GM18870 (cell line): ENCODE measurements around the gene OR8D2.
A peak's percentile ranks its signal among the peaks of the same experiment; 100 is the strongest.

Experiments used
- ATAC-seq: cut with Tn5 transposase; IDR thresholded peaks from one replicate; pipeline ENCODE4 v1.9.1; 2021; ENCODE audit warnings: moderate library complexity; ENCODE audit not compliant: unreplicated experiment

The OR8D2 gene, protein sequence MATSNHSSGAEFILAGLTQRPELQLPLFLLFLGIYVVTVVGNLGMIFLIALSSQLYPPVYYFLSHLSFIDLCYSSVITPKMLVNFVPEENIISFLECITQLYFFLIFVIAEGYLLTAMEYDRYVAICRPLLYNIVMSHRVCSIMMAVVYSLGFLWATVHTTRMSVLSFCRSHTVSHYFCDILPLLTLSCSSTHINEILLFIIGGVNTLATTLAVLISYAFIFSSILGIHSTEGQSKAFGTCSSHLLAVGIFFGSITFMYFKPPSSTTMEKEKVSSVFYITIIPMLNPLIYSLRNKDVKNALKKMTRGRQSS

DNA sequence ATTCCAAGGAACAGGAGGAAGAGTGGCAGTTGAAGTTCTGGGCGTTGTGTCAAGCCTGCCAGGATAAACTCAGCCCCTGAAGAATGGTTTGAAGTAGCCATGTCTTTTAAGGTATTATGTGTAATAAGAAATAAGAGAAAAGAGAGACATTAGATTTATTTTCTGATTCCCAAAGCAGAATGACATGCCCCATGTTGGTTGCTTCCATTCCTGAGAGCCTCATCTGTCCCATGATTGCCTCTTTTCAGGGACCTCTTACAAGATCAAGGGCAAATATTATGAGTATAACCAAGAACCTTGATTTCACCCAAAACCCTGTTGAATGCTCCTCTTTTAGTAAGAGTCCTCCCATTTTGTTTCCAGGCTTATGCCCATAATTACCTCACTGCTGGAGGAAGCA, at the start of gene OR8D2:
Gene OR8D2 (minus strand): TSS at position 101 of the 400 bp plus-strand sequence. CDS start 0 bp downstream, at position 101.
- no peak for ATAC-seq

DNA sequence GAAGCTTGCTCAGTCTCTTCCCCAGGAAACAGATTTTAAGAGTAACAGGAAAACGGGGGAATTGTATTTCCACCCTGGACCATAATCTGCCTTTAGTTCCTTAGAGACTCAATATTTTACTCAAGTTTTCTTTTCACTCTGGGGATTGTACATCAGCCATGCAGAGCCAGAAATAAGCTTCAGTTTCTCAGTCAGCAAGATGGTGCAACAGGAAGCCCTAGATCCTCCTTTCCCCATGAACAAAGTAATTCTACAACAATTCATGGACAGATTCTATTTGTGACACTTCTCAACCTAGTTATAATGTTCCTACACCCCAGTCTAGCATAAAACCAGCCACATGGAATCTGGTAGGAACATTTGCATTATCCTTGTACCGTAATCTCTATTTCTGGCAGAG, 39.6 kb upstream of the OR8D2 start:
- no peak for ATAC-seq

DNA sequence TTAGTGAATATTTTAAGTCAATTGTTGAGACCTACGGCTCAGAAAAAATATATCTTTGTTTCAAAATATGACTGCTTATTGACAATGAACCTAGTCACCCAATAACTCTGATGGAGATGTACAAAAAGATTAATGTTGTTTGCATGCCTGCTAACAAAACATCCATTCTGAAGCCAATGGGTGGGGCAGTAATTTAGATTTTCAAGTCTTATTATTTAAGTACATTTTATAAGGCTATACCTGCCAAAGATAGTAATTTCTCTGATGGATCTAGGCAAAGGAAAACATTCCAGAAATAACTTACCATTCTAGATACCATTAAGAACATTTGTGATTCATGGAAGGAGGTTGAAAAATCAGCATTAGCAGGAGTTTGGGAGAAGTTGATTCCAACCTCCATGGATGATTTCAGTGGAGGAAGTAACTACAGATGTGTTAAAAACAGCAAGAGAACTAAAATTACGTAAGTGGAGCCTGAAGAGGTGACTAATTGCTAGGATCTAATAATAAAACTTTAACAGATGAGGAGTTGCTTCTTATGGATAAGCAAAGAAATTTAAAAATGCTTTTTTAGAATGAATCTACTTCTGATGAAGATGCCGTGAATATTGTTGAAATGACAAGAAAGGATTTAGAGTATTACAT, 26.4 kb upstream of the OR8D2 start:
- ATAC-seq, result no peak

DNA sequence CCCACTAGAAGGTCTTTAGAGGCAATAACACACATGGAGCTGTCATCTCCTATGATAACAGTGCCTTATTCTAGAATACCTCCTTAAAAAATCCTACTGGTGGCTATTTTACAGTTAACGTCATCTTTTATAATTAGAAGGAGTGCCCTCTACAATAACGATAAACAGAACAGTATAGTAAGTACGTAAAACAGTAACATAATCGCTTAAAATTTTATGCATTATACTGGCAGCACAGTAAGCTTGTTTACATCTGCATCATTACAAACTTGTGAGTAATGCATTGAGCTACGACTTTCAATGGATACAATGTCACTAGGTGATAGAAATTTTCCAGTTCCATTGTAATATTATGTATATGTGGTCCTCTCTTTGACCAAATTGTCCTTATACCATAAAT, 24.3 kb upstream of the OR8D2 start:
- ATAC-seq, result no peak

- ATAC-seq, result no peak
Observed at GRCh38 chr11:124340142-124340447, 20.1 kb upstream of the OR8D2 start.

DNA sequence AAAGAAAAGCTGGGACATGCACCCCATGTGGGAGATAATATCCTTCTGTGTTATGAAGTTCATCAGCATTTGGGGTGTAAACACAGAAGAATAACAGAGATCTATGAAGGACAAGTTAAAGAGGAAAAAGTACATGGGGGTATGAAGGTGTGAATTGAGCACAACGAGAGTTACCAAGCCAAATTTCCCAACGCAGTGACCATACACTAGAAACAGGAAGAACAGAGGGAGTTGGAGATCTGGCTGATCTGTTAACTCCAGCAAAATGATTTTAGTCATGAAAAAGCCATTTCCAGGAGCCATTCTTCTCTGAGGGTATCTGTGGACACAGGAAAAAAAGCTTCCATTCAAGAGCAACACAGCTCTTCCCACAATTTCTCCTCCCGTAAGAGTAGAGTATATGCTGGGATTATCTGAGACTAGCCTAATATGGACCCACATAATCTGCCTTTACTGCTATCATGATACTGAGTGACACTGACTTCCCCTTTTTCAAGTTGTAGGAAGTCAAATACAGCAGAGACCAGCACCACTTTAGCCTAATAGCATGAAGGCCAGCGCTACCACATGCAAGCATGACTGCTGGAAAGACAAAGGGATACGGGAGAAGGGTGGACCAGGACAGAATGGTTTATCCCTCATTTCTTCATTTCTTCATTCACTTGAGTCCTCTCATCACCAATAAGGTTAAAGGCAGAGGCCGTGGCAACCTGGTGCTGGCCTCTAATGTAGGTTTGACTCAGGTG, 19.6 kb upstream of the OR8D2 start:
- no peak for ATAC-seq

- ATAC-seq, result no peak
Observed at GRCh38 chr11:124331873-124332272, 11.9 kb upstream of the OR8D2 start.

DNA sequence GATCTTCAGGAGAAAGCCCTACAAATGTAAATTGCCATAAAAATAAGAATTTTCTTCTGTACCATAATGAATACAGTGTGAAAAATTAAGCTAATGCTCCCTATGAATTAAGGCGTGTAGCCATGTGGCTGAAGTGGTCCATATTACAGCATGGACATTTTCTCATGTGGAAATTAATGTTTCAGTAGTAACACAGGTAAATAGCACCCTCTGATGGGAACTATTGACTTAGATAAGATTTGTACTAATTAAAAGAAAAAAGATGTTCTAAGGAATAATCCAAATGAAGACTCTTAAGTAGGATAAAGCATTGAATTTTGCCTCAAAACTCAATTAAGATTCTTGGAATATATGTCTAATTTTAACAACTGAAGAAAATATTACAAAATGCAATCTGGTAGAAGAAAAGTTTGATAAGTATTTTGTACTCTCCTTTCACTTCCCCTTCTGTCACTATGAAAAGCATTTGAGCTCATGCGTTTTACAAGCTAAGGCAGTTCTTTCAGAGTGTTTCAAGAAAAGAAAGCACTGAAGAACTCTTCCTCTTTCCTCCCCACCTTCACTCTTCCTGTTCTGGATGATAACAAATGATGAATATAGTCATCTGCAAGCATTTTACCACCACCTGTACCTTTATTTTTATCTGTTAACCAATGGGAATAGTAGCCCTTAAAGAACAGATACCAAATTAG, 9.9 kb upstream of the OR8D2 start:
- ATAC-seq, result peak; percentile 85

GRCh38 chr11:124327775-124328174, 7.8 kb upstream of the OR8D2 start:
- no peak for ATAC-seq

DNA sequence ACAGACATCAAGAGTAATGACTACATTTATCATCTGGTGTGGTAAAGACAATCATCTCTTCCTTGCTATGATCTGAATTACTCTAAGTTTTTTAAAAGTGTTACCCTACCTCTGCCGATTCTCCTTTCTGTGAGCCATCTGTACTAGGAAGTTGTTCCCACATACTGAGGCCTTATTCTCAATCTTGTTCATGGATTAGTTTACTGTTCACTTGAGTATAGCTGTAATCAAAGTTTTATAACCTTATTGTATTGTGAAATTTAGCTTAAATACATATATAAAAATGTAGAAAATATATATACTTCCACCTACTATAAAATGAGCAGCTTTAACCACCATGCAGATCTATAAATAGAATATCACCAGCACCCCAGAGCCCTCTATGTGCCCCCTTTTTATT, 2.4 kb upstream of the OR8D2 start:
- no peak for ATAC-seq

DNA sequence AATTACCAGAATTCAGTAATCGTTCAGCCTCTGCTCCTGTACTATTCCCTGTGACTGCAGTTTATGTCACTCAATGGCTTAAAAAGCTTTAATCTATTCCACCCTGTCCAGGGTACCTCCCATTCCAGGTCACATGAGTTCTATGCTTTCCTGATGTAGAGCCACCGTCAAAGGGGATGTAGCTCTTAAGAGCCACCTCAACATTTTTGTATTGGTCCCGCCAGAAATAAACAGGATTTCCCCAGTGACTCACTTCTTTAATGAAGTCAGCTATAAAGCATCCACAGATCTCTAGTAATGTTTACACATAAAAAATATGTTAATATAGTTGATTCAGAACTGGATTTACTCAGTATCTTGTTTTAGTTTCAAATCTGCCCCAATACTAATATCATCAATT, 4.9 kb downstream of the OR8D2 start:
- no peak for ATAC-seq

DNA sequence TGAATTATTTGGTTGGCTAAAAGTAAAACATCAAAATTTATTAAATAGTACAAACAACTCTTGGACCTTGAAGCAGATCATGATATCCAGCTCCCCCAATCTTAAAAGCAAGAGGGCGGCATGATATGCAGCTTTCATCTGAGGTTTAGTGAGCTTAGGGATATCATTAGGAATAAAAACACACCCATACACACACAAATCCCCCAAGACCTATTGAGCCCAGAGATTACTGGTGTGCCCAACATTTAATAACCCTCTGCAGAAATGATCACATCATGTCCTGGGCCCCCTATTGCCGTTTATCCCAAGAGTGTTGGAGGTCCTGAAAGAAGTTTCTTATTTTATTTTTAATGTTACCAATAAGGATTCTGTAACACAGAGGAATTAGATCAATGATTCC, 6.1 kb downstream of the OR8D2 start, which contains the start of gene OR8D1:
Gene OR8D1 (minus strand): TSS at position 101 of the 400 bp plus-strand sequence. CDS start 3,183 bp downstream, outside the sequence.
- ATAC-seq, result no peak

- no peak for ATAC-seq
Observed at GRCh38 chr11:124313131-124313530, 6.9 kb downstream of the OR8D2 start.

DNA sequence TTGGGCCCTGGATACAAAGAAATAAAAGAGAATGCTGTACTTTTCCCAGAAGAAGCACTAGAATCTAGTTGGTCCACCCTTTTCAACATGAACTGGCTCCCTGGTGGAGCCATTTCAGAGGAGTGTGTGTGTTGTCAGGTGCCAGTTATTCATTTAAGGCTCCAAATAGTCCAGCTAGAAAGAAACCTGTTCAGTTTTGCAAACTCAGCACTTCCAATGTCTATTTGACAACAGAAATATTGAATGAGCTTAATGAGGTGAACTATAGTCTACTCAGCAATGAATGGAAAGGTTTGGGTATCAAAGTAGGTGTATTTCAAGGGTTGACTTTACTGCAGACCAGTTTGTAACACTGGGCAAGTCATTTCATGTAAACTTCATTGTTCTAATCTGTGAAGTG, 8.3 kb downstream of the OR8D2 start:
- no peak for ATAC-seq

DNA sequence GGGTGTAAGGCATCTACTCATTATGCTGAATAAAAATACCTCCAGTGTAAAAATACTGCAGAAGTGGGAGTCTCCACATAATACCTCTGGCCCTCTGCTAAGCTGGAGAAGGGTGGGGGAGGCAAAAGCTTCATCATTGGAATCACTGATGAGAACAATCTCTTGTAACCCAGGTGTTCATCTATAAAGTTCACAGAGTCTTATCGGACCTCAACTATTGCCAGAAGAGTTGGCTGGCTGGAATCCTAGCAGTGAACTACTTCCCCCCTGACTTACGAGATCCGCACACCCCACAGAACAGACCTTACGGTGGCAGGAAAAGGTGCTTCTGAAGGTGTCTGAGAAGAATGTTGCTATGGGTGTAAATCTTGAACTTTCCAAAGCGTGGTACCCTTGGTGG, 8.7 kb downstream of the OR8D2 start:
- ATAC-seq, result no peak

- no peak for ATAC-seq
Observed at GRCh38 chr11:124310721-124311120, 9.3 kb downstream of the OR8D2 start.

DNA sequence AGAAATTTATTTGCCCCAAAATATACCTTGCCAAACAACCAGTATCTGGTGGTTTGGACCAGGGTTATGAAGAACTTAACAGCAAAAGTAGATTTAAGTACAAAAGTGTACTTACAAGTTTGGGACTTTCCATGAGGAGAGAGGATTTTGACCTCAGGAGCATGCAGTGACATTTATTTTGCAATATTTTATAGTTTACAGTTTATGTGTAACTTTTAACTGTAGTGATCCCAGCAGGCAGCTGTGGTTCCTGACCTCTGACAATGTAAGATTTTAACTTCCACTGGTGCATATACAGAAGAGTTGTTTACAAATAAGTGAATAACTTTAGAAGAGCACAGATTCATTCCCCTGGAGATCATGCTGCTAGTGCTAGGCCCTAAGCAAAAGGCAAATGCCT, 12.9 kb downstream of the OR8D2 start:
- no peak for ATAC-seq

GRCh38 chr11:124302347-124303125, 17.5 kb downstream of the OR8D2 start:
- ATAC-seq, result no peak

DNA sequence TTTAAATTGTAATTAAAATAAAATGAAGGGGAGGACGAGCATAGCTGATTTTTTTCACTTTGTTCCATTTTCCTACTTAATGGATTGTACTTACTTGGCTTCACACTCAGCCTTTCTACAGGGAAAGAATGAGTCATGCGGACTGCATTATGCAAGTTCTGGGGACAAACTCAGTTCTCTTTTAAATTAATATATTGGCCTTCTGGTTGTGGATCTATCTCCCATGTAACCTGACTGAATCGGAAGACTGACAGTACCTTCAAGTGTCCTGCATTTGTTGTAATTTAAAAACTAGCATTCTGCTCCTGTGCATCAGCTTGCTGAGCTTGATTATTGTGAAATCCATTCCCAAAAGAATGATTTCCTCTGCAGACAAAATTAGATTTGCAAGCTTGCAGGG, 18.4 kb downstream of the OR8D2 start:
- ATAC-seq, result no peak

GRCh38 chr11:124297921-124298320, 22.1 kb downstream of the OR8D2 start:
- ATAC-seq, result no peak

- ATAC-seq, result no peak
Observed at GRCh38 chr11:124296016-124296415, 24.0 kb downstream of the OR8D2 start.
